IMR-90 (cell line): ENCODE data around the gene LRP3.

Experiments
- CEBPB ChIP-seq: IDR thresholded peaks from 2 replicates; pipeline ENCODE4 v1.6.1; 2012; ENCODE audit warnings: low read depth, low read length, improper control_type of control experiment
- CHD1 ChIP-seq: IDR thresholded peaks from 2 replicates; pipeline ENCODE4 v1.6.1; 2012; ENCODE audit warnings: low read depth, low read length, improper control_type of control experiment
- CTCF ChIP-seq: conservative IDR thresholded peaks from 2 replicates; pipeline ENCODE4 v1.5.1; 2012; ENCODE audit warnings: mild to moderate bottlenecking, low read depth, low read length, improper control_type of control experiment
- ELK1 ChIP-seq: fragments of 150-350 bp; IDR thresholded peaks from 2 replicates; pipeline ENCODE4 v1.6.1; 2016; ENCODE audit warnings: low read depth, mild to moderate bottlenecking, low read length, moderate library complexity, borderline replicate concordance
- FOS ChIP-seq: fragments of 150-350 bp; IDR thresholded peaks from 2 replicates; pipeline ENCODE4 v1.6.1; 2016; ENCODE audit warnings: low read depth, low read length
- MAFK ChIP-seq: IDR thresholded peaks from 2 replicates; pipeline ENCODE4 v1.6.1; 2012; ENCODE audit warnings: low read depth, low read length, improper control_type of control experiment
- MXI1 ChIP-seq: IDR thresholded peaks from 2 replicates; pipeline ENCODE4 v1.6.1; 2012; ENCODE audit warnings: low read depth, mild to moderate bottlenecking, low read length, moderate library complexity, borderline replicate concordance
- POLR2A ChIP-seq: IDR thresholded peaks from 2 replicates; pipeline ENCODE4 v1.6.1; 2012; ENCODE audit warnings: mild to moderate bottlenecking, low read depth, low read length
- RCOR1 ChIP-seq: IDR thresholded peaks from 2 replicates; pipeline ENCODE4 v1.6.1; 2012; ENCODE audit warnings: mild to moderate bottlenecking, low read length, improper control_type of control experiment; ENCODE audit not compliant: insufficient replicate concordance
- RFX5 ChIP-seq: IDR thresholded peaks from 2 replicates; pipeline ENCODE4 v1.8.0; 2012; ENCODE audit warnings: low read depth, mild to moderate bottlenecking, low read length, moderate library complexity

- TF ChIP-seq POLR2A: no peak
- TF ChIP-seq CEBPB: no peak
- TF ChIP-seq CTCF: no peak
- TF ChIP-seq MXI1: no peak
- no peak for TF ChIP-seq RFX5
- no peak for TF ChIP-seq RCOR1
- no peak for TF ChIP-seq ELK1
- TF ChIP-seq FOS: no peak
- TF ChIP-seq CHD1: no peak
- TF ChIP-seq MAFK: no peak
These were observed 23.8 kb downstream of the LRP3 start for GRCh38 chr19:33217881-33218280.
